ENCODE data around the gene B3GNT2.

DNA sequence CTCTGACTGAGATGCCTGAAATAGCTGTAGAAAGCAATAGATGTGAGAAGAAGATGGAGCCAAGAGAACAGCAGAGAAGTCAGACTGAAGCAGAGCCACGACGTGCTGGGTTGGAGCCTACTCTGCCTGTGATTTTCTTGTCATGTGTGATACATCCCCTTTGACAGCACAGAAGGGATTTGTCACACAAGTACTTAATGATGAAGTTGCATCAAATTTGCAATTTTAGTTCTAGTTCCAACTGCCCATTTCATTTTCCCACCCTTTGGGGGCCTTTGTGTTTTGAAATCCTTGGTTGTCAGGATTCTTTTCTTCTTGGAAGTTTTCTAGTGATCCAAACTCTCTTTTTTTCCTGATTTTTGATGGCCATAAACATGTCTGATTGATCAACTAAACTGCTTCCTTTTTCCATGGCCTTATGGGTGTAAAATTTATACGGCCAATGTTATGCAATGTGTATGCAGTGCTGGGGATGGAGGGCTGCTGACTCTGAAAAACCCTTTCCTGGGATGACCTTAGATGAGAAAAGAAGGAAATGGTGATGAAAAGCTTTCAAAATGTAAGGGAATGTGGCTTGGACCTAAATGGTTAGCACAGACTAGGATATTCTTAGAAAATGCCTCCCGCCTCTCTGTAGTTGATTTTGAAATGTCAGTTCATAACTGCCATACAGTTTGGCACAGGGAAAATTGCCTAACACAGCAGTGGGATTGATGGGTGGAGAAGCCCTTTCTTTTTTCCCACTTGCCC lies 9.6 kb upstream of the B3GNT2 start:
- TF ChIP-seq, protein P1, sequence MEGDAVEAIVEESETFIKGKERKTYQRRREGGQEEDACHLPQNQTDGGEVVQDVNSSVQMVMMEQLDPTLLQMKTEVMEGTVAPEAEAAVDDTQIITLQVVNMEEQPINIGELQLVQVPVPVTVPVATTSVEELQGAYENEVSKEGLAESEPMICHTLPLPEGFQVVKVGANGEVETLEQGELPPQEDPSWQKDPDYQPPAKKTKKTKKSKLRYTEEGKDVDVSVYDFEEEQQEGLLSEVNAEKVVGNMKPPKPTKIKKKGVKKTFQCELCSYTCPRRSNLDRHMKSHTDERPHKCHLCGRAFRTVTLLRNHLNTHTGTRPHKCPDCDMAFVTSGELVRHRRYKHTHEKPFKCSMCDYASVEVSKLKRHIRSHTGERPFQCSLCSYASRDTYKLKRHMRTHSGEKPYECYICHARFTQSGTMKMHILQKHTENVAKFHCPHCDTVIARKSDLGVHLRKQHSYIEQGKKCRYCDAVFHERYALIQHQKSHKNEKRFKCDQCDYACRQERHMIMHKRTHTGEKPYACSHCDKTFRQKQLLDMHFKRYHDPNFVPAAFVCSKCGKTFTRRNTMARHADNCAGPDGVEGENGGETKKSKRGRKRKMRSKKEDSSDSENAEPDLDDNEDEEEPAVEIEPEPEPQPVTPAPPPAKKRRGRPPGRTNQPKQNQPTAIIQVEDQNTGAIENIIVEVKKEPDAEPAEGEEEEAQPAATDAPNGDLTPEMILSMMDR (IDR thresholded peaks at IDR 0.05; ENCODE audit: insufficient read depth, low read length), result no peak
- TF ChIP-seq POLR2AphosphoS5 (IDR thresholded peaks at IDR 0.05; ENCODE audit: low read depth) (no peak), GABPA (IDR thresholded peaks at IDR 0.05; ENCODE audit: low read depth) (no peak), SPI1 (IDR thresholded peaks at IDR 0.05; ENCODE audit: borderline replicate concordance, low read depth) (no peak)
- TF ChIP-seq, protein P2, sequence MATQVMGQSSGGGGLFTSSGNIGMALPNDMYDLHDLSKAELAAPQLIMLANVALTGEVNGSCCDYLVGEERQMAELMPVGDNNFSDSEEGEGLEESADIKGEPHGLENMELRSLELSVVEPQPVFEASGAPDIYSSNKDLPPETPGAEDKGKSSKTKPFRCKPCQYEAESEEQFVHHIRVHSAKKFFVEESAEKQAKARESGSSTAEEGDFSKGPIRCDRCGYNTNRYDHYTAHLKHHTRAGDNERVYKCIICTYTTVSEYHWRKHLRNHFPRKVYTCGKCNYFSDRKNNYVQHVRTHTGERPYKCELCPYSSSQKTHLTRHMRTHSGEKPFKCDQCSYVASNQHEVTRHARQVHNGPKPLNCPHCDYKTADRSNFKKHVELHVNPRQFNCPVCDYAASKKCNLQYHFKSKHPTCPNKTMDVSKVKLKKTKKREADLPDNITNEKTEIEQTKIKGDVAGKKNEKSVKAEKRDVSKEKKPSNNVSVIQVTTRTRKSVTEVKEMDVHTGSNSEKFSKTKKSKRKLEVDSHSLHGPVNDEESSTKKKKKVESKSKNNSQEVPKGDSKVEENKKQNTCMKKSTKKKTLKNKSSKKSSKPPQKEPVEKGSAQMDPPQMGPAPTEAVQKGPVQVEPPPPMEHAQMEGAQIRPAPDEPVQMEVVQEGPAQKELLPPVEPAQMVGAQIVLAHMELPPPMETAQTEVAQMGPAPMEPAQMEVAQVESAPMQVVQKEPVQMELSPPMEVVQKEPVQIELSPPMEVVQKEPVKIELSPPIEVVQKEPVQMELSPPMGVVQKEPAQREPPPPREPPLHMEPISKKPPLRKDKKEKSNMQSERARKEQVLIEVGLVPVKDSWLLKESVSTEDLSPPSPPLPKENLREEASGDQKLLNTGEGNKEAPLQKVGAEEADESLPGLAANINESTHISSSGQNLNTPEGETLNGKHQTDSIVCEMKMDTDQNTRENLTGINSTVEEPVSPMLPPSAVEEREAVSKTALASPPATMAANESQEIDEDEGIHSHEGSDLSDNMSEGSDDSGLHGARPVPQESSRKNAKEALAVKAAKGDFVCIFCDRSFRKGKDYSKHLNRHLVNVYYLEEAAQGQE (IDR thresholded peaks at IDR 0.05; ENCODE audit: insufficient replicate concordance, low read depth), result no peak
